ENCODE results near the gene LRRC31. TPM values are rescaled to one million over a fixed set of nuclear protein-coding genes. Genes with fewer than 3 reads are reported as not detected.

The LRRC31 gene
- total RNA-seq, 1 donor from 2014 or later, result 2.9 TPM

- peak; percentile 82 for DNase-seq (ENCODE audit: low spot score)
These were observed 6.3 kb downstream of the LRRC31 start for GRCh38 chr3:169863458-169863899.

- no peak for DNase-seq (ENCODE audit: low spot score)
These were observed 7.9 kb downstream of the LRRC31 start for GRCh38 chr3:169861871-169862270.

- DNase-seq (ENCODE audit: low spot score), result no peak
These were observed 11.9 kb downstream of the LRRC31 start for GRCh38 chr3:169857811-169858210.

- DNase-seq (ENCODE audit: low spot score), result no peak
These were observed 14.2 kb downstream of the LRRC31 start for GRCh38 chr3:169855514-169855913.

GRCh38 chr3:169850618-169851017, 19.1 kb downstream of the LRRC31 start:
- DNase-seq (ENCODE audit: low spot score), result no peak

GRCh38 chr3:169848741-169849140, 21.0 kb downstream of the LRRC31 start:
- DNase-seq (ENCODE audit: low spot score), result no peak

GRCh38 chr3:169847896-169848295, 21.8 kb downstream of the LRRC31 start:
- DNase-seq (ENCODE audit: low spot score), result no peak

- DNase-seq (ENCODE audit: low spot score), result no peak
These were observed 23.1 kb downstream of the LRRC31 start for GRCh38 chr3:169846458-169847193.

GRCh38 chr3:169842960-169843359, 26.8 kb downstream of the LRRC31 start:
- no peak for DNase-seq (ENCODE audit: low spot score)

GRCh38 chr3:169841171-169841570, 28.6 kb downstream of the LRRC31 start:
- DNase-seq (ENCODE audit: low spot score), result no peak

- no peak for DNase-seq (ENCODE audit: low spot score)
These were observed 31.2 kb downstream of the LRRC31 start for GRCh38 chr3:169838511-169839030.

- no peak for DNase-seq (ENCODE audit: low spot score)
These were observed 32.8 kb downstream of the LRRC31 start for GRCh38 chr3:169836942-169837275.

GRCh38 chr3:169836078-169836941, 33.4 kb downstream of the LRRC31 start:
- no peak for DNase-seq (ENCODE audit: low spot score)

- DNase-seq (ENCODE audit: low spot score), result no peak
These were observed 34.2 kb downstream of the LRRC31 start for GRCh38 chr3:169835533-169835932.

GRCh38 chr3:169827712-169828111, 42.0 kb downstream of the LRRC31 start:
- DNase-seq (ENCODE audit: low spot score), result no peak

GRCh38 chr3:169825316-169825715, 44.4 kb downstream of the LRRC31 start:
- DNase-seq (ENCODE audit: low spot score), result no peak

GRCh38 chr3:169822983-169823382, 46.8 kb downstream of the LRRC31 start:
- DNase-seq (ENCODE audit: low spot score), result no peak

GRCh38 chr3:169822540-169822939, 47.2 kb downstream of the LRRC31 start:
- no peak for DNase-seq (ENCODE audit: low spot score)

GRCh38 chr3:169822091-169822490, 47.6 kb downstream of the LRRC31 start:
- no peak for DNase-seq (ENCODE audit: low spot score)

- DNase-seq (ENCODE audit: low spot score), result no peak
These were observed 51.4 kb downstream of the LRRC31 start for GRCh38 chr3:169818316-169818715.

GRCh38 chr3:169815590-169816150, 54.1 kb downstream of the LRRC31 start:
- no peak for DNase-seq (ENCODE audit: low spot score)

- DNase-seq (ENCODE audit: low spot score), result no peak
These were observed 55.8 kb downstream of the LRRC31 start for GRCh38 chr3:169813757-169814517.
